Right lobe of liver (tissue), 6 donors: ENCODE results near the gene CEP85. TPM values are rescaled to one million over a fixed set of nuclear protein-coding genes. Genes with fewer than 3 reads are reported as not detected.

Experiments
- ATAC-seq, 4 donors: fragments of 200-7000 bp; cut with Tn5 transposase; one replicate each; pipeline ENCODE4 v1.9.1; 2020; ENCODE audit warnings: mild to moderate bottlenecking in 4 of 4, moderate library complexity in 4 of 4
- DNase-seq, 3 donors: peaks; one replicate each; pipeline ENCODE4 v3.0.0-alpha.2; 2020
- H3K27ac ChIP-seq, 3 donors: fragments of 200-600 bp; one replicate each; pipeline ENCODE4 v1.8.0; 2022
- H3K27me3 ChIP-seq, 2 donors: fragments of 200-600 bp; one replicate each; pipeline ENCODE4 v1.8.0; 2022
- H3K36me3 ChIP-seq, 4 donors: fragments of 200-600 bp; sonication (generic) in 1 of 4; one replicate each; pipeline versions ENCODE4 v1.5.1 to v1.8.0; 2017 to 2022; ENCODE audit warnings: control low read depth in 1 of 4
- H3K4me1 ChIP-seq, 4 donors: fragments of 200-600 bp; sonication (generic) in 1 of 4; one replicate each; pipeline versions ENCODE4 v1.5.1 to v1.8.0; 2017 to 2022; ENCODE audit warnings: control low read depth in 1 of 4
- H3K4me3 ChIP-seq, 3 donors: fragments of 200-600 bp; one replicate each; pipeline ENCODE4 v1.8.0; 2022
- H3K9me3 ChIP-seq, 4 donors: fragments of 200-600 bp; sonication (generic) in 1 of 4; one replicate each; pipeline versions ENCODE4 v1.5.1 to v1.8.0; 2017 to 2022; ENCODE audit warnings: control low read depth in 1 of 4
- CTCF ChIP-seq, 4 donors: fragments of 200-600 bp in 3 of 4; fragments of 450-650 bp in 1 of 4; IDR thresholded peaks; one replicate each; pipeline versions ENCODE4 v1.5.1 to v1.8.0; 2016 to 2022; ENCODE audit warnings: antibody characterized with exemption in 4 of 4, mild to moderate bottlenecking in 2 of 4
- POLR2A ChIP-seq: fragments of 450-650 bp; IDR thresholded peaks from one replicate; pipeline ENCODE4 v1.6.1; 2017; ENCODE audit warnings: antibody characterized with exemption, mild to moderate bottlenecking
- whole genome bisulfite sequencing: methylation state at CpG from one replicate; pipeline ENCODE4 v1.1.6; 2018; ENCODE audit warnings: low coverage, low lambda C conversion rate; ENCODE audit not compliant: insufficient coverage; ENCODE audit errors: missing lambda C conversion rate; 5-methylcytosine and 5-hydroxymethylcytosine counted together
- intact Hi-C, 2 donors: fragments of 100-400 bp; cut with DNase I; formaldehyde crosslinking; loops; one replicate each; pipeline versions ENCODE4 v1.11.2 to v1.14.1; 2022
- total RNA-seq, 6 experiments: library from RNA; depleted of rRNA in 2 of 6; stranded (reverse); fragments of >200 nt in 2 of 6; fragmentation: NEBNext Ultra II Directional in 3 of 6; extraction: Animal tissue kit (Norgen Biotek cat#: 25700) in 3 of 6; gene quantifications; one replicate each; pipeline versions ENCODE4 v1.1.0 to v1.2.4, GENCODE V29; 2016 to 2023
- donor health status: DM: no; HTN: yes; CAD: no.
- donor health status: DM: no; HTN: no; CAD: no.
- donor health status: DM: no; HTN: no; CAD: no.
- donor health status: DM: no; HTN: yes; CAD: no.
- donor health status: DM: no; HTN: yes; CAD: no.

CEP85 gene
- total RNA-seq, 6 experiments from 2014 or later, result 5.2 to 7.8 (median 5.8) TPM

DNA sequence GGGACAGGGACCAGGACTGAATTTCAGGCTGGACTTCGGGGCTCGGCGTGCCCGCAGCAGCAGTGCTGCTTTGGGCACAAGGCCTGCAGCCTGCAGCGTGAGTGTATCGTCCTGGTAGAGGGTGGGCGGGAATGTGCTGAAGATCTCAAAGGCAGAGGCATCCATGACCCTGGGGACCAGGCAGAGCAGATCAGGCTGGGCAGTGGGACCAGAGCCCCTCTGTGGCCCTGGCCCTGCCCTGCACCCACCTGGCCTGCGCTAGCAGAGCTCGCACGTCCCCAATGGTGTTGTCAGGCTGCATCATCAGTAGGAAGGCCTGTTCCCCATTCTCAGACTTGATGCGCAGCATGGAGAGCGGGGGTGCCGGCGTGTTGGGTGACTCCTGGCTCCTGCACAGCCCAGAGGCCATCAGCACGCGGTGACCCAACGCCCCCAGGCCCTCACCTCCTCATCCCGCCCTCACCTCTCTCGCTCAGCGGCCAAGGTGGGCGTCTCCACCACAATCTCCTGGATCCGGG lies 48.5 kb downstream of the CEP85 start:
- Histone ChIP-seq H3K4me3 (no peak overlapping the region), H3K9me3 (no peaks in the 10 kb centered on the region), H3K4me1 (peaks cover 0 to 30% (median 10%) of the 10 kb centered on the region in 4 donors), H3K27ac (no peak overlapping the region), H3K36me3 (no peaks in the 10 kb centered on the region), H3K27me3 (no peaks in the 10 kb centered on the region)
- no peak for DNase-seq
- no peak for ATAC-seq
- intact Hi-C loops, result loop anchor here (5.0 to 10.0 kb wide), 2 partner anchors 40 to 82 kb away; no protein-coding TSS in a partner anchor
- WGBS, result 57% methylated on average over 1 of the region's 22 CpGs
- TF ChIP-seq POLR2A, result no peak
- TF ChIP-seq CTCF (IDR thresholded peaks at IDR 0.05), result no peak

- Histone ChIP-seq H3K27ac (no peak overlapping the region), H3K4me1 (peaks cover 0 to 21% (median 6%) of the 10 kb centered on the region in 4 donors), H3K4me3 (no peak overlapping the region), H3K36me3 (no peaks in the 10 kb centered on the region), H3K9me3 (no peaks in the 10 kb centered on the region), H3K27me3 (no peaks in the 10 kb centered on the region)
- TF ChIP-seq POLR2A (no peak), CTCF (IDR thresholded peaks at IDR 0.05) (no peak)
- ATAC-seq (no peak), DNase-seq (no peak)
- intact Hi-C loops, result loop anchor here (5.0 to 10.0 kb wide), 2 partner anchors 39 to 81 kb away; no protein-coding TSS in a partner anchor
- 63% methylated on average over 3 of the region's 4 CpGs for WGBS
Measured at GRCh38 chr1:26283279-26283853, 49.4 kb downstream of the CEP85 start.

DNA sequence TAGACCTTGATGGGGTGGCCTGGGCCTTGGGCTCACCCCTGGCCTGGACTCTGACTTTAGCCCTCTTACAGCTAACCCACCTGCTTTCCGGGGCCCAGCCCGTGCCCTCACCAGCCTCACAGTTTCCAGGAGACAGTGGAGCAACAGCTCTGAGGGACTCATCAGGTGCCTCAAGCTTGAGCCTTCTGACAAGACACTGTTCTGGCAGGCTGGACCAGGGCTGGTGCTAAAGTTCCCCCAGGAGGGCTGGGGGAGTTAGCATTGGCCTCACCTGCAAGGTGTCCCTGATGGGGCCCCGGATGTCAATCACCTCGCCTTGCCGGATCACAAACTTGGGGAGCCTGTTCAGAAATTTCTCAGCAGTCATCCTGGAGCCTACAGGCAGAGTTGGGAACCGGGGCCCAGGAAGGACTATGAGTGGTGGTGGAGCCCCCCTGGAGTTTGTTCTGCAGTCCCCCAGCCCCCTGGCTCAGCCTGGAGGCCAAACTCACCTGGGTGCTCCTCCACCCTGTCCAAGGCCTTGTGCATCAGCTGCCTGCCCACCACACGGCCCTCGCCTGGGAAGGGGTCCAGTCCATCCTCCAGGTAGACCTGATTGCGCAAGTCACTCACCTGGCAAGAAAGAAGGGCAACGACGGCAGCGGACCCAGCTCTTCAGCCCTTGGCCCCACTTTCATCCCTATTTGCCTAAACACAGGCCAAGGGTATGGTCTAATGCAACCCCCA lies 50.0 kb downstream of the CEP85 start:
- intact Hi-C loops, result loop anchor here (5.0 to 10.0 kb wide), 2 partner anchors 38 to 81 kb away; no protein-coding TSS in a partner anchor
- no peaks in the 10 kb centered on the region for H3K9me3 ChIP-seq
- no peak overlapping the region for H3K4me3 ChIP-seq
- DNase-seq (no peak), ATAC-seq (no peak)
- H3K27ac ChIP-seq, result no peak overlapping the region
- WGBS, result 47% methylated on average over 4 of the region's 12 CpGs
- H3K27me3 ChIP-seq, result no peaks in the 10 kb centered on the region
- H3K4me1 ChIP-seq, result peaks cover 0 to 15% (median 3%) of the 10 kb centered on the region in 4 donors
- TF ChIP-seq POLR2A (no peak), CTCF (IDR thresholded peaks at IDR 0.05) (no peak)
- no peaks in the 10 kb centered on the region for H3K36me3 ChIP-seq

DNA sequence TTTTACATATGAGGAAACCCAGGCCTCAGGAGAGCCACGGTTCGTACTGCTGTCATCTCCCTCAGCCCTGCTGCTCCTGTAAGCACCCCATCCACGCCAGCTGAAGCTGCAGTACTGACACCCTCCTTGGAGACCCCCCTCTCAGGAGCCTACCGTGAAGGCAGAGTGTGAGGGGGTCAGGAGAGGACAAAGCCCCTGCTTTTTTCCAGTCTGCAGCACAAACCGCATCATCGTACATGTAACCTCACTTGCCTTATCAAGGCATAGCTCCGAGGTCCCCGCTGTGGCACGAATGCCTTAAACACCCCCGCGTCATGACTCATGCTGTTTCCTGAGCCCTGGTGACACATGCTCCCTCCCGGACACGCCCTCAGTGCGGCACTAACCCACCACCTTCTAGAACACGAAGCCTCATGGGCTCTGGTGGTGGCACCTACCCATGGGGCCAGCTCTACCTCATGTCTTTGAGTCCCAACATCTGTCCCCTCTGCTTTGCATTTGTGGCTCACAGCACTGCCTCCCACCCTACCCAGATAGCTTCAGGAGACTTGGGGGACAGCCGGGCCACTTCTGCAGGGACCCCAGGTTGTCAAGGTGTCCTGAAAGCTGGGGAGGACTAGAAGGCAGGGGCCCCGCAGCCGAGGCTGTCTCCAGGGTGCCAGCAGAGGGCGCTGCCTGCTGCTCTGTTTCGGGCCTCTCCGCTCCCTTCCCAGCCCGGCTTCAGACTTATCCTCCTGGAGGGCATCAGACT lies 50.8 kb downstream of the CEP85 start:
- Histone ChIP-seq H3K9me3 (no peaks in the 10 kb centered on the region), H3K4me3 (no peak overlapping the region), H3K36me3 (no peaks in the 10 kb centered on the region), H3K27me3 (no peaks in the 10 kb centered on the region), H3K27ac (peak overlapping the region in 1 of 3 donors; percentile 4), H3K4me1 (peaks cover 0 to 10% (median 0%) of the 10 kb centered on the region in 4 donors)
- 42% methylated on average over 10 of the region's 22 CpGs for WGBS
- TF ChIP-seq POLR2A (no peak), CTCF (IDR thresholded peaks at IDR 0.05) (peak; percentile 66 to 78 (median 71))
- peak; percentile 45 to 59 (median 48) for ATAC-seq
- intact Hi-C loops, result loop anchor here (5.0 to 10.0 kb wide), 2 partner anchors 38 to 80 kb away; no protein-coding TSS in a partner anchor
- peak in 2 of 3 donors; percentile 65 to 71 for DNase-seq
